ENCODE results near the gene PCDHA8.

Gene PCDHA8

DNA sequence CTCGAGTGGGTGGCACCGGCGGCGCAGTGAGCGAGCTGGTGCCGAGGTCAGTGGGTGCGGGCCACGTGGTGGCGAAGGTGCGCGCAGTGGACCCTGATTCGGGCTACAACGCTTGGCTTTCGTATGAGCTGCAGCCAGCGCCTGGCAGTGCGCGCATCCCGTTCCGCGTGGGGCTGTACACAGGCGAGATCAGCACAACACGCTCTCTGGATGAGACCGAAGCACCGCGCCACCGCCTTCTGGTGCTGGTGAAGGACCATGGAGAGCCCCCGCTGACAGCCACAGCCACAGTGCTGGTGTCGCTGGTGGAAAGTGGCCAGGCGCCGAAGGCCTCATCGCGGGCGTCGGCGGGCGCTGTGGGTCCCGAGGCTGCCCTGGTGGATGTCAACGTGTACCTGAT, 17.5 kb upstream of the PCDHA8 start:
- TF ChIP-seq, protein P1, sequence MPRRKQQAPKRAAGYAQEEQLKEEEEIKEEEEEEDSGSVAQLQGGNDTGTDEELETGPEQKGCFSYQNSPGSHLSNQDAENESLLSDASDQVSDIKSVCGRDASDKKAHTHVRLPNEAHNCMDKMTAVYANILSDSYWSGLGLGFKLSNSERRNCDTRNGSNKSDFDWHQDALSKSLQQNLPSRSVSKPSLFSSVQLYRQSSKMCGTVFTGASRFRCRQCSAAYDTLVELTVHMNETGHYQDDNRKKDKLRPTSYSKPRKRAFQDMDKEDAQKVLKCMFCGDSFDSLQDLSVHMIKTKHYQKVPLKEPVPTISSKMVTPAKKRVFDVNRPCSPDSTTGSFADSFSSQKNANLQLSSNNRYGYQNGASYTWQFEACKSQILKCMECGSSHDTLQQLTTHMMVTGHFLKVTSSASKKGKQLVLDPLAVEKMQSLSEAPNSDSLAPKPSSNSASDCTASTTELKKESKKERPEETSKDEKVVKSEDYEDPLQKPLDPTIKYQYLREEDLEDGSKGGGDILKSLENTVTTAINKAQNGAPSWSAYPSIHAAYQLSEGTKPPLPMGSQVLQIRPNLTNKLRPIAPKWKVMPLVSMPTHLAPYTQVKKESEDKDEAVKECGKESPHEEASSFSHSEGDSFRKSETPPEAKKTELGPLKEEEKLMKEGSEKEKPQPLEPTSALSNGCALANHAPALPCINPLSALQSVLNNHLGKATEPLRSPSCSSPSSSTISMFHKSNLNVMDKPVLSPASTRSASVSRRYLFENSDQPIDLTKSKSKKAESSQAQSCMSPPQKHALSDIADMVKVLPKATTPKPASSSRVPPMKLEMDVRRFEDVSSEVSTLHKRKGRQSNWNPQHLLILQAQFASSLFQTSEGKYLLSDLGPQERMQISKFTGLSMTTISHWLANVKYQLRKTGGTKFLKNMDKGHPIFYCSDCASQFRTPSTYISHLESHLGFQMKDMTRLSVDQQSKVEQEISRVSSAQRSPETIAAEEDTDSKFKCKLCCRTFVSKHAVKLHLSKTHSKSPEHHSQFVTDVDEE (CRISPR knock-in tag; IDR thresholded peaks at IDR 0.05) = no peak
- TF ChIP-seq, protein P2, sequence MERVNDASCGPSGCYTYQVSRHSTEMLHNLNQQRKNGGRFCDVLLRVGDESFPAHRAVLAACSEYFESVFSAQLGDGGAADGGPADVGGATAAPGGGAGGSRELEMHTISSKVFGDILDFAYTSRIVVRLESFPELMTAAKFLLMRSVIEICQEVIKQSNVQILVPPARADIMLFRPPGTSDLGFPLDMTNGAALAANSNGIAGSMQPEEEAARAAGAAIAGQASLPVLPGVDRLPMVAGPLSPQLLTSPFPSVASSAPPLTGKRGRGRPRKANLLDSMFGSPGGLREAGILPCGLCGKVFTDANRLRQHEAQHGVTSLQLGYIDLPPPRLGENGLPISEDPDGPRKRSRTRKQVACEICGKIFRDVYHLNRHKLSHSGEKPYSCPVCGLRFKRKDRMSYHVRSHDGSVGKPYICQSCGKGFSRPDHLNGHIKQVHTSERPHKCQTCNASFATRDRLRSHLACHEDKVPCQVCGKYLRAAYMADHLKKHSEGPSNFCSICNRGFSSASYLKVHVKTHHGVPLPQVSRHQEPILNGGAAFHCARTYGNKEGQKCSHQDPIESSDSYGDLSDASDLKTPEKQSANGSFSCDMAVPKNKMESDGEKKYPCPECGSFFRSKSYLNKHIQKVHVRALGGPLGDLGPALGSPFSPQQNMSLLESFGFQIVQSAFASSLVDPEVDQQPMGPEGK (CRISPR knock-in tag; IDR thresholded peaks at IDR 0.05; ENCODE audit: borderline replicate concordance) = no peak
- TF ChIP-seq ZFP30 (CRISPR knock-in tag; IDR thresholded peaks at IDR 0.05) = no peak
- TF ChIP-seq ZC3H10 (CRISPR knock-in tag; IDR thresholded peaks at IDR 0.05) = no peak
- no peak for TF ChIP-seq SNAI2 (CRISPR knock-in tag; IDR thresholded peaks at IDR 0.05)
- no peak for TF ChIP-seq ZFP3 (CRISPR knock-in tag; IDR thresholded peaks at IDR 0.05)
- no peak for TF ChIP-seq ISL1 (CRISPR knock-in tag; IDR thresholded peaks at IDR 0.05)
- TF ChIP-seq, protein P3, sequence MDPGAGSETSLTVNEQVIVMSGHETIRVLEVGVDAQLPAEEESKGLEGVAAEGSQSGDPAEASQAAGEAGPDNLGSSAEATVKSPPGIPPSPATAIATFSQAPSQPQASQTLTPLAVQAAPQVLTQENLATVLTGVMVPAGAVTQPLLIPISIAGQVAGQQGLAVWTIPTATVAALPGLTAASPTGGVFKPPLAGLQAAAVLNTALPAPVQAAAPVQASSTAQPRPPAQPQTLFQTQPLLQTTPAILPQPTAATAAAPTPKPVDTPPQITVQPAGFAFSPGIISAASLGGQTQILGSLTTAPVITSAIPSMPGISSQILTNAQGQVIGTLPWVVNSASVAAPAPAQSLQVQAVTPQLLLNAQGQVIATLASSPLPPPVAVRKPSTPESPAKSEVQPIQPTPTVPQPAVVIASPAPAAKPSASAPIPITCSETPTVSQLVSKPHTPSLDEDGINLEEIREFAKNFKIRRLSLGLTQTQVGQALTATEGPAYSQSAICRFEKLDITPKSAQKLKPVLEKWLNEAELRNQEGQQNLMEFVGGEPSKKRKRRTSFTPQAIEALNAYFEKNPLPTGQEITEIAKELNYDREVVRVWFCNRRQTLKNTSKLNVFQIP (CRISPR knock-in tag; IDR thresholded peaks at IDR 0.05; ENCODE audit: borderline replicate concordance, low read depth) = no peak
- TF ChIP-seq, protein P4, sequence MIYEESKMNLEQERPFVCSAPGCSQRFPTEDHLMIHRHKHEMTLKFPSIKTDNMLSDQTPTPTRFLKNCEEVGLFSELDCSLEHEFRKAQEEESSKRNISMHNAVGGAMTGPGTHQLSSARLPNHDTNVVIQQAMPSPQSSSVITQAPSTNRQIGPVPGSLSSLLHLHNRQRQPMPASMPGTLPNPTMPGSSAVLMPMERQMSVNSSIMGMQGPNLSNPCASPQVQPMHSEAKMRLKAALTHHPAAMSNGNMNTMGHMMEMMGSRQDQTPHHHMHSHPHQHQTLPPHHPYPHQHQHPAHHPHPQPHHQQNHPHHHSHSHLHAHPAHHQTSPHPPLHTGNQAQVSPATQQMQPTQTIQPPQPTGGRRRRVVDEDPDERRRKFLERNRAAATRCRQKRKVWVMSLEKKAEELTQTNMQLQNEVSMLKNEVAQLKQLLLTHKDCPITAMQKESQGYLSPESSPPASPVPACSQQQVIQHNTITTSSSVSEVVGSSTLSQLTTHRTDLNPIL (CRISPR knock-in tag; IDR thresholded peaks at IDR 0.05; ENCODE audit: low read depth) = no peak
- TF ChIP-seq ARNTL (CRISPR knock-in tag; IDR thresholded peaks at IDR 0.05; ENCODE audit: borderline replicate concordance, low read depth) = no peak
- TF ChIP-seq ZNF8 (CRISPR knock-in tag; IDR thresholded peaks at IDR 0.05) = no peak
- TF ChIP-seq GLIS3 (CRISPR knock-in tag; IDR thresholded peaks at IDR 0.05) = no peak
- TF ChIP-seq ZNF565 (CRISPR knock-in tag; conservative IDR thresholded peaks at IDR 0.05; ENCODE audit: low read depth) = no peak
- no peak for ATAC-seq

DNA sequence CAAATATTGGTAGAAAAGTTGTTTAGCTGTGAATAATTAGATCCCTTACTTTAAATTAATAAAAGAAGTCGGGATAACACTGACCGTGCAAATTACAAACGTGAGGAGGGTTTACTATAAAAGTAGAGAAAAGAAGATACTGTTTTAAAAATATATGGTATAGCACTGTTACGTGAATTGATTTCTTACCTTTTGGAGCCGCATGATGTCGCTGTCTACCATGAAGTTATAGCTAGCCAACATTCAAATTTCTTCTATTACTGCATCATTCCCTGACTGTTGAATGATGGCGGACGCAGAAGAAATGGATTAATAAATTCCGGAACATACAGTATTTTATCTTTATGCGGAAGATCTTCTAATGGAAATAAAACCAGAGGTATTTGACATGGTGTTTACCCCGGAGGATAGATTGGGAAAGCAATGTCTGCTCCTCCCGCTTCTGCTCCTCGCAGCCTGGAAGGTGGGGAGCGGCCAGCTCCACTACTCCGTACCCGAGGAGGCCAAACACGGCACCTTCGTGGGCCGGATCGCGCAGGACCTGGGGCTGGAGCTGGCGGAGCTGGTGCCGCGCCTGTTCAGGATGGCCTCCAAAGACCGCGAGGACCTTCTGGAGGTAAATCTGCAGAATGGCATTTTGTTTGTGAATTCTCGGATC, 13.2 kb upstream of the PCDHA8 start, which contains the start of gene PCDHA6:
Gene PCDHA6, plus strand, starts transcription at position 257 of the 658 bp plus-strand sequence. Its CDS starts 132 bp downstream, at position 389.
- TF ChIP-seq ZFP3 (CRISPR knock-in tag; IDR thresholded peaks at IDR 0.05) (no peak), ARNTL (CRISPR knock-in tag; IDR thresholded peaks at IDR 0.05; ENCODE audit: borderline replicate concordance, low read depth) (no peak), CSDC2 (CRISPR knock-in tag; IDR thresholded peaks at IDR 0.05) (no peak)
- TF ChIP-seq, protein P3 (CRISPR knock-in tag; IDR thresholded peaks at IDR 0.05; ENCODE audit: borderline replicate concordance, low read depth) = no peak
- TF ChIP-seq, protein P5, sequence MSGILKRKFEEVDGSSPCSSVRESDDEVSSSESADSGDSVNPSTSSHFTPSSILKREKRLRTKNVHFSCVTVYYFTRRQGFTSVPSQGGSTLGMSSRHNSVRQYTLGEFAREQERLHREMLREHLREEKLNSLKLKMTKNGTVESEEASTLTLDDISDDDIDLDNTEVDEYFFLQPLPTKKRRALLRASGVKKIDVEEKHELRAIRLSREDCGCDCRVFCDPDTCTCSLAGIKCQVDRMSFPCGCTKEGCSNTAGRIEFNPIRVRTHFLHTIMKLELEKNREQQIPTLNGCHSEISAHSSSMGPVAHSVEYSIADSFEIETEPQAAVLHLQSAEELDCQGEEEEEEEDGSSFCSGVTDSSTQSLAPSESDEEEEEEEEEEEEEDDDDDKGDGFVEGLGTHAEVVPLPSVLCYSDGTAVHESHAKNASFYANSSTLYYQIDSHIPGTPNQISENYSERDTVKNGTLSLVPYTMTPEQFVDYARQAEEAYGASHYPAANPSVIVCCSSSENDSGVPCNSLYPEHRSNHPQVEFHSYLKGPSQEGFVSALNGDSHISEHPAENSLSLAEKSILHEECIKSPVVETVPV (CRISPR knock-in tag; IDR thresholded peaks at IDR 0.05) = no peak
- no peak for ATAC-seq

DNA sequence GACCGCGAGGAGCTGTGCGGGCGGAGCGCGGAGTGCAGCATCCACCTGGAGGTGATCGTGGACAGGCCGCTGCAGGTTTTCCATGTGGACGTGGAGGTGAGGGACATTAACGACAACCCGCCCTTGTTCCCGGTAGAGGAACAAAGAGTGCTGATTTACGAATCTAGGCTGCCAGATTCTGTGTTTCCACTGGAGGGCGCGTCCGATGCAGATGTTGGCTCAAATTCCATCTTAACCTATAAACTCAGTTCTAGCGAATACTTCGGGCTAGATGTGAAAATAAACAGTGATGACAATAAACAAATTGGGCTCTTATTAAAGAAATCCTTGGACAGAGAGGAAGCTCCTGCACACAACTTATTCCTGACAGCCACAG, 12.6 kb upstream of the PCDHA8 start:
- ATAC-seq = no peak
- TF ChIP-seq, protein P5 (CRISPR knock-in tag; IDR thresholded peaks at IDR 0.05) = no peak
- TF ChIP-seq ZC3H10 (CRISPR knock-in tag; IDR thresholded peaks at IDR 0.05) (no peak), GLIS3 (CRISPR knock-in tag; IDR thresholded peaks at IDR 0.05) (no peak), RARB (CRISPR knock-in tag; IDR thresholded peaks at IDR 0.05) (no peak), ZNF8 (CRISPR knock-in tag; IDR thresholded peaks at IDR 0.05) (no peak), ARNTL (CRISPR knock-in tag; IDR thresholded peaks at IDR 0.05; ENCODE audit: borderline replicate concordance, low read depth) (no peak), CSDC2 (CRISPR knock-in tag; IDR thresholded peaks at IDR 0.05) (no peak), ZFP30 (CRISPR knock-in tag; IDR thresholded peaks at IDR 0.05) (no peak), ZFP3 (CRISPR knock-in tag; IDR thresholded peaks at IDR 0.05) (no peak)
- TF ChIP-seq, protein P3 (CRISPR knock-in tag; IDR thresholded peaks at IDR 0.05; ENCODE audit: borderline replicate concordance, low read depth) = no peak
- TF ChIP-seq, protein P1 (CRISPR knock-in tag; IDR thresholded peaks at IDR 0.05) = no peak

Data from SK-N-SH treated with all-trans-retinoic acid at 6 μM for 48 hours (cell line).